NCI-H2029 treated with DMSO at 0.1 percent for 48 hours (cell line): Measurements from ENCODE around the gene DNMT1.
A peak's percentile ranks its signal among the peaks of the same experiment; 100 is the strongest.
"Not testable (repeated sequence)": the region's sequence is repeated elsewhere in the genome, so short reads cannot be mapped to it uniquely, and the experiment has no call there.

Experiments used
- DNase-seq: peaks from one replicate; lab custom pipeline; 2025; lab: John Stamatoyannopoulos, UW

Gene DNMT1

GRCh38 chr19:10194500-10195198 lies at the start of gene DNMT1:
Gene DNMT1 (minus strand): TSS chr19:10194953. CDS start chr19:10194899, 54 bp downstream.
- DNase-seq, result peak; percentile 83

GRCh38 chr19:10243606-10244005 lies 48.9 kb upstream of the DNMT1 start:
- DNase-seq, result no peak

- DNase-seq, result not testable (repeated sequence)
Measured at GRCh38 chr19:10241826-10242449, 47.2 kb upstream of the DNMT1 start.

- peak; percentile 90 for DNase-seq
Measured at GRCh38 chr19:10238172-10238783, 43.5 kb upstream of the DNMT1 start.

- DNase-seq, result no peak
Measured at GRCh38 chr19:10237702-10238101, 42.9 kb upstream of the DNMT1 start.

- DNase-seq, result not testable (repeated sequence)
Measured at GRCh38 chr19:10235409-10235808, 40.7 kb upstream of the DNMT1 start.

- DNase-seq, result no peak
Measured at GRCh38 chr19:10235003-10235402, 40.2 kb upstream of the DNMT1 start.

GRCh38 chr19:10233946-10234345 lies 39.2 kb upstream of the DNMT1 start:
- no peak for DNase-seq

GRCh38 chr19:10231612-10232228 lies 37.0 kb upstream of the DNMT1 start:
- DNase-seq, result no peak

GRCh38 chr19:10230861-10231611 lies 36.3 kb upstream of the DNMT1 start, which contains the start of gene S1PR2:
Gene S1PR2 (minus strand): TSS chr19:10231331. CDS start chr19:10224905, 6,426 bp downstream.
- DNase-seq, result peak; percentile 45

- no peak for DNase-seq
Measured at GRCh38 chr19:10230173-10230860, 35.6 kb upstream of the DNMT1 start.

GRCh38 chr19:10228920-10229319 lies 34.2 kb upstream of the DNMT1 start:
- DNase-seq, result no peak

- DNase-seq, result no peak
Measured at GRCh38 chr19:10228393-10228792, 33.6 kb upstream of the DNMT1 start.

- no peak for DNase-seq
Measured at GRCh38 chr19:10227026-10227971, 32.5 kb upstream of the DNMT1 start.

- DNase-seq, result no peak
Measured at GRCh38 chr19:10226376-10227025, 31.7 kb upstream of the DNMT1 start.

- no peak for DNase-seq
Measured at GRCh38 chr19:10226021-10226375, 31.2 kb upstream of the DNMT1 start.

GRCh38 chr19:10224337-10224736 lies 29.6 kb upstream of the DNMT1 start:
- no peak for DNase-seq

- no peak for DNase-seq
Measured at GRCh38 chr19:10223488-10224213, 28.9 kb upstream of the DNMT1 start.
